Activated CD4-positive, alpha-beta memory T cell treated with anti-CD3 and anti-CD28 coated beads, Interleukin-2, amount 10 ng/mL, durations not matched to agents 7 days and 5 days (primary cell): ENCODE results near the gene OVOL1. TPM values are rescaled to one million over a fixed set of nuclear protein-coding genes. Genes with fewer than 3 reads are reported as not detected.

Experiments used
- CTCF ChIA-PET: fragments of 350-600 bp; sonication (Branson Sonifier 250); formaldehyde crosslinking; loops from one replicate; lab custom pipeline; 2021; ENCODE audit warnings: antibody characterized with exemption, inconsistent platforms; lab: Charles Lee
- POLR2A ChIA-PET: fragments of 350-600 bp; sonication (Branson Sonifier 250); formaldehyde crosslinking; loops from one replicate; lab custom pipeline; 2021; ENCODE audit warnings: antibody characterized with exemption; lab: Charles Lee
- DNase-seq: peaks from one replicate; pipeline ENCODE4 v3.0.0-alpha.2; 2020
- H3K27ac Mint-ChIP-seq: one replicate; pipeline ENCODE4 v1.8.0; 2021; ENCODE audit warnings: mild to moderate bottlenecking, mixed read lengths
- H3K27me3 Mint-ChIP-seq: one replicate; pipeline ENCODE4 v1.8.0; 2021; ENCODE audit warnings: mixed read lengths
- H3K36me3 Mint-ChIP-seq: one replicate; pipeline ENCODE4 v1.8.0; 2021; ENCODE audit warnings: low read depth, mixed read lengths
- H3K4me1 Mint-ChIP-seq: one replicate; pipeline ENCODE4 v1.8.0; 2021; ENCODE audit warnings: mixed read lengths
- H3K4me3 Mint-ChIP-seq: one replicate; pipeline ENCODE4 v1.8.0; 2021; ENCODE audit warnings: mild to moderate bottlenecking, mixed read lengths
- H3K9me3 Mint-ChIP-seq: one replicate; pipeline ENCODE4 v1.8.0; 2021; ENCODE audit warnings: mixed read lengths
- total RNA-seq, 2 experiments: library from RNA; stranded (reverse); gene quantifications; one replicate each; pipeline ENCODE4 v1.2.3, GENCODE V29; 2021

OVOL1 gene
- total RNA-seq, 2 experiments from 2014 or later, result not detected

- Mint-ChIP-seq H3K9me3 (no peaks in the 10 kb centered on the region), H3K27me3 (peaks cover 11% of the 10 kb centered on the region), H3K36me3 (peaks cover 16% of the 10 kb centered on the region), H3K4me1 (peaks cover 18% of the 10 kb centered on the region), H3K27ac (no peak overlapping the region), H3K4me3 (peak overlapping the region; percentile 56)
- POLR2A ChIA-PET, result interaction anchor here (1.2 to 5.3 kb wide), 17 partner anchors 9 to 272 kb away, joined by 3 to 32 read pairs (median 6); partner anchors contain the start of genes CCDC85B, CFL1, KAT5 and MUS81
- no peak for DNase-seq
- CTCF ChIA-PET, result interaction anchor here (0.6 to 5.3 kb wide), 46 partner anchors 9 to 517 kb away, joined by 3 to 126 read pairs (median 5); partner anchors contain the start of genes CCDC85B, CFL1, FIBP and KAT5
These were observed 7.8 kb upstream of the OVOL1 start for GRCh38 chr11:65778901-65779668.

GRCh38 chr11:65779669-65779918, 7.3 kb upstream of the OVOL1 start:
- CTCF ChIA-PET, result interaction anchor here (0.6 to 5.3 kb wide), 47 partner anchors 9 to 517 kb away, joined by 3 to 126 read pairs (median 5); partner anchors contain the start of genes CCDC85B, CFL1, FIBP and KAT5
- H3K4me1 Mint-ChIP-seq, result peaks cover 22% of the 10 kb centered on the region
- H3K27ac Mint-ChIP-seq, result no peak overlapping the region
- POLR2A ChIA-PET, result interaction anchor here (1.0 to 5.3 kb wide), 20 partner anchors 9 to 272 kb away, joined by 3 to 32 read pairs (median 6); partner anchors contain the start of genes CCDC85B, CFL1, KAT5 and MUS81
- DNase-seq, result no peak
- H3K4me3 Mint-ChIP-seq, result peak overlapping the region; percentile 86
- H3K36me3 Mint-ChIP-seq, result peaks cover 16% of the 10 kb centered on the region
- peaks cover 16% of the 10 kb centered on the region for H3K27me3 Mint-ChIP-seq
- no peaks in the 10 kb centered on the region for H3K9me3 Mint-ChIP-seq

- peaks cover 24% of the 10 kb centered on the region for H3K4me1 Mint-ChIP-seq
- DNase-seq, result peak; percentile 88
- no peaks in the 10 kb centered on the region for H3K9me3 Mint-ChIP-seq
- H3K27me3 Mint-ChIP-seq, result peaks cover 18% of the 10 kb centered on the region
- H3K27ac Mint-ChIP-seq, result peak overlapping the region; percentile 74
- POLR2A ChIA-PET, result interaction anchor here (0.6 to 5.3 kb wide), 28 partner anchors 10 to 1702 kb away, joined by 3 to 32 read pairs (median 4); partner anchors contain the start of genes CCDC85B, CFL1, KAT5 and MUS81
- peaks cover 16% of the 10 kb centered on the region for H3K36me3 Mint-ChIP-seq
- H3K4me3 Mint-ChIP-seq, result peak overlapping the region; percentile 86
- CTCF ChIA-PET, result interaction anchor here (0.6 to 5.3 kb wide), 51 partner anchors 10 to 518 kb away, joined by 3 to 126 read pairs (median 5); partner anchors contain the start of genes CCDC85B, CFL1, FIBP and KAT5
These were observed 6.7 kb upstream of the OVOL1 start for GRCh38 chr11:65779919-65780769.

GRCh38 chr11:65780770-65781151, 6.1 kb upstream of the OVOL1 start, which contains the start of gene AP5B1:
AP5B1 (minus strand) TSS chr11:65780976; CDS start chr11:65780591, 385 bp downstream.
- H3K9me3 Mint-ChIP-seq, result no peaks in the 10 kb centered on the region
- H3K36me3 Mint-ChIP-seq, result peaks cover 16% of the 10 kb centered on the region
- ChIA-PET CTCF (interaction anchor here (0.7 to 5.3 kb wide), 24 partner anchors 10 to 191 kb away, joined by 3 to 126 read pairs (median 16); partner anchors contain the start of genes CCDC85B, CFL1, FIBP and KAT5), POLR2A (interaction anchor here (1.0 to 5.3 kb wide), 20 partner anchors 10 to 283 kb away, joined by 3 to 32 read pairs (median 6); partner anchors contain the start of genes CCDC85B, CFL1, KAT5 and MUS81)
- peak; percentile 76 for DNase-seq
- peaks cover 31% of the 10 kb centered on the region for H3K4me1 Mint-ChIP-seq
- peak within 1 kb of the TSS; percentile 86 for H3K4me3 Mint-ChIP-seq
- H3K27ac Mint-ChIP-seq, result peak within 1 kb of the TSS; percentile 74
- H3K27me3 Mint-ChIP-seq, result peaks cover 24% of the 10 kb centered on the region

- peak overlapping the region; percentile 39 for H3K4me3 Mint-ChIP-seq
- no peak overlapping the region for H3K27ac Mint-ChIP-seq
- ChIA-PET POLR2A (interaction anchor here (1.1 to 5.3 kb wide), 13 partner anchors 10 to 284 kb away, joined by 3 to 32 read pairs (median 7); partner anchors contain the start of genes CCDC85B, CFL1, KAT5 and MUS81), CTCF (interaction anchor here (1.1 to 5.3 kb wide), 18 partner anchors 9 to 129 kb away, joined by 3 to 126 read pairs (median 18); partner anchors contain the start of genes CCDC85B, CFL1, FIBP and KAT5)
- H3K4me1 Mint-ChIP-seq, result peaks cover 33% of the 10 kb centered on the region
- H3K36me3 Mint-ChIP-seq, result peaks cover 16% of the 10 kb centered on the region
- no peaks in the 10 kb centered on the region for H3K9me3 Mint-ChIP-seq
- DNase-seq, result no peak
- peaks cover 28% of the 10 kb centered on the region for H3K27me3 Mint-ChIP-seq
These were observed 5.5 kb upstream of the OVOL1 start for GRCh38 chr11:65781152-65781961.

GRCh38 chr11:65781962-65782815, 4.7 kb upstream of the OVOL1 start:
- Mint-ChIP-seq H3K9me3 (no peaks in the 10 kb centered on the region), H3K36me3 (peaks cover 10% of the 10 kb centered on the region), H3K4me3 (no peak overlapping the region), H3K27me3 (peaks cover 32% of the 10 kb centered on the region), H3K4me1 (peaks cover 35% of the 10 kb centered on the region), H3K27ac (no peak overlapping the region)
- POLR2A ChIA-PET, result interaction anchor here (1.3 to 5.3 kb wide), 4 partner anchors 9 to 76 kb away, joined by 4 to 32 read pairs (median 16); partner anchors contain the start of genes CFL1 and MUS81
- no peak for DNase-seq
- CTCF ChIA-PET, result interaction anchor here (0.8 to 3.4 kb wide), 3 partner anchors 36 to 107 kb away, joined by 5 to 37 read pairs (median 5); partner anchors contain the start of genes FIBP and KAT5

GRCh38 chr11:65782816-65783228, 4.0 kb upstream of the OVOL1 start:
- H3K4me1 Mint-ChIP-seq, result peaks cover 36% of the 10 kb centered on the region
- POLR2A ChIA-PET, result interaction anchor here (0.9 to 5.3 kb wide), 4 partner anchors 9 to 75 kb away, joined by 3 to 32 read pairs (median 5); partner anchors contain the start of genes CFL1 and MUS81
- H3K4me3 Mint-ChIP-seq, result peak overlapping the region; percentile 0
- peaks cover 6% of the 10 kb centered on the region for H3K36me3 Mint-ChIP-seq
- DNase-seq, result no peak
- CTCF ChIA-PET, result interaction anchor here (0.8 to 1.7 kb wide), 5 partner anchors 9 to 106 kb away, joined by 3 to 5 read pairs (median 5); partner anchors contain the start of gene FIBP
- H3K27ac Mint-ChIP-seq, result no peak overlapping the region
- H3K9me3 Mint-ChIP-seq, result no peaks in the 10 kb centered on the region
- peaks cover 34% of the 10 kb centered on the region for H3K27me3 Mint-ChIP-seq

- no peak overlapping the region for H3K27ac Mint-ChIP-seq
- H3K9me3 Mint-ChIP-seq, result no peaks in the 10 kb centered on the region
- ChIA-PET POLR2A (interaction anchor here (0.9 kb wide), 1 partner anchor 32 kb away, joined by 5 read pairs; no protein-coding TSS in a partner anchor), CTCF (interaction anchor here (0.6 kb wide), 1 partner anchor 354 kb away, joined by 3 read pairs; no protein-coding TSS in a partner anchor)
- DNase-seq, result no peak
- peaks cover 36% of the 10 kb centered on the region for H3K4me1 Mint-ChIP-seq
- peaks cover 2% of the 10 kb centered on the region for H3K36me3 Mint-ChIP-seq
- peaks cover 54% of the 10 kb centered on the region for H3K27me3 Mint-ChIP-seq
- H3K4me3 Mint-ChIP-seq, result no peak overlapping the region
These were observed 1.4 kb upstream of the OVOL1 start for GRCh38 chr11:65785319-65786007.

GRCh38 chr11:65786008-65786785, 666 bp upstream of the OVOL1 start:
- peaks cover 43% of the 10 kb centered on the region for H3K4me1 Mint-ChIP-seq
- peaks cover 56% of the 10 kb centered on the region for H3K27me3 Mint-ChIP-seq
- no peaks in the 10 kb centered on the region for H3K9me3 Mint-ChIP-seq
- POLR2A ChIA-PET, result no interaction called here
- CTCF ChIA-PET, result no interaction called here
- no peak for DNase-seq
- H3K36me3 Mint-ChIP-seq, result peaks cover 2% of the 10 kb centered on the region
- no peak overlapping the region for H3K27ac Mint-ChIP-seq
- no peak overlapping the region for H3K4me3 Mint-ChIP-seq
